H9 (cell line): ENCODE data around the gene ABHD16B. TPM values are rescaled to one million over a fixed set of nuclear protein-coding genes. Genes with fewer than 3 reads are reported as not detected.

ENCODE experiments used
- DNase-seq: peaks from one replicate; pipeline ENCODE4 v3.0.0-alpha.2; 2017
- H2AFZ ChIP-seq: one replicate; pipeline ENCODE4 v1.6.1; 2013; ENCODE audit warnings: mild to moderate bottlenecking, low read length, control low read depth, moderate library complexity
- H2AK5ac ChIP-seq: 2 replicates; pipeline ENCODE4 v1.6.1; 2013; ENCODE audit warnings: low read length, control low read depth, mixed read lengths; ENCODE audit not compliant: insufficient read length
- H2BK120ac ChIP-seq: one replicate; pipeline ENCODE4 v1.6.1; 2013; ENCODE audit warnings: low read depth, mild to moderate bottlenecking, low read length, control low read depth, inconsistent platforms; ENCODE audit not compliant: poor library complexity, severe bottlenecking
- H2BK12ac ChIP-seq: 2 replicates; pipeline ENCODE4 v1.6.1; 2013; ENCODE audit warnings: low read length, control low read depth, mixed read lengths, low read depth; ENCODE audit not compliant: insufficient read length
- H2BK15ac ChIP-seq: 2 replicates; pipeline ENCODE4 v1.6.1; 2013; ENCODE audit warnings: low read depth, low read length, control low read depth
- H2BK20ac ChIP-seq: one replicate; pipeline ENCODE4 v1.6.1; 2013; ENCODE audit warnings: low read depth, mild to moderate bottlenecking, low read length, control low read depth, inconsistent platforms; ENCODE audit not compliant: poor library complexity, severe bottlenecking
- H2BK5ac ChIP-seq: 2 replicates; pipeline ENCODE4 v1.6.1; 2013; ENCODE audit warnings: low read length, control low read depth, mixed read lengths; ENCODE audit not compliant: insufficient read length
- H3K14ac ChIP-seq: 2 replicates; pipeline ENCODE4 v1.6.1; 2013; ENCODE audit warnings: low read length, control low read depth; ENCODE audit not compliant: insufficient read depth
- H3K18ac ChIP-seq: 2 replicates; pipeline ENCODE4 v1.6.1; 2013; ENCODE audit warnings: low read depth, mild to moderate bottlenecking, mixed read lengths, low read length, control low read depth; ENCODE audit not compliant: insufficient read length
- H3K23ac ChIP-seq: 2 replicates; pipeline ENCODE4 v1.6.1; 2013; ENCODE audit warnings: low read length, control low read depth, mixed read lengths, low read depth; ENCODE audit not compliant: insufficient read length
- H3K23me2 ChIP-seq: 2 replicates; pipeline ENCODE4 v1.6.1; 2013; ENCODE audit warnings: low read depth, mild to moderate bottlenecking, mixed read lengths, low read length, control low read depth; ENCODE audit not compliant: insufficient read length, poor library complexity, severe bottlenecking
- H3K27ac ChIP-seq: 2 replicates; pipeline ENCODE4 v1.5.1; 2013; ENCODE audit warnings: low read length, control low read depth, mixed read lengths, low read depth; ENCODE audit not compliant: insufficient read length
- H3K27me3 ChIP-seq: 2 replicates; pipeline ENCODE4 v1.6.1; 2013; ENCODE audit warnings: low read length, control low read depth, inconsistent platforms; ENCODE audit not compliant: insufficient read depth
- H3K4ac ChIP-seq: 2 replicates; pipeline ENCODE4 v1.6.1; 2013; ENCODE audit warnings: low read depth, mild to moderate bottlenecking, control low read depth, inconsistent platforms, low read length, moderate library complexity
- H3K4me1 ChIP-seq: 2 replicates; pipeline ENCODE4 v1.6.1; 2013; ENCODE audit warnings: low read length, control low read depth, inconsistent platforms; ENCODE audit not compliant: insufficient read depth
- H3K4me2 ChIP-seq: 2 replicates; pipeline ENCODE4 v1.6.1; 2013; ENCODE audit warnings: low read length, control low read depth, mixed read lengths; ENCODE audit not compliant: insufficient read length, insufficient read depth
- H3K56ac ChIP-seq: 2 replicates; pipeline ENCODE4 v1.6.1; 2013; ENCODE audit warnings: low read depth, mild to moderate bottlenecking, mixed read lengths, low read length, control low read depth; ENCODE audit not compliant: insufficient read length
- H3K79me1 ChIP-seq: 2 replicates; pipeline ENCODE4 v1.6.1; 2013; ENCODE audit warnings: low read depth, mild to moderate bottlenecking, moderate library complexity, low read length, control low read depth, inconsistent platforms; ENCODE audit not compliant: insufficient read depth, poor library complexity, severe bottlenecking
- H3K79me2 ChIP-seq: 2 replicates; pipeline ENCODE4 v1.6.1; 2013; ENCODE audit warnings: low read length, control low read depth, inconsistent platforms; ENCODE audit not compliant: insufficient read depth
- H3K9ac ChIP-seq: 2 replicates; pipeline ENCODE4 v1.6.1; 2013; ENCODE audit warnings: low read length, control low read depth, mixed read lengths; ENCODE audit not compliant: insufficient read length; ENCODE audit errors: extremely low read depth
- H3K9me3 ChIP-seq: one replicate; pipeline ENCODE4 v1.6.1; 2013; ENCODE audit warnings: low read depth, low read length, inconsistent platforms; ENCODE audit not compliant: control insufficient read depth
- H3T11ph ChIP-seq: one replicate; pipeline ENCODE4 v1.6.1; 2013; ENCODE audit warnings: mild to moderate bottlenecking, low read length, control low read depth, inconsistent platforms
- H4K20me1 ChIP-seq: one replicate; pipeline ENCODE4 v1.6.1; 2013; ENCODE audit not compliant: control insufficient read depth, insufficient read length, insufficient read depth
- H4K5ac ChIP-seq: 2 replicates; pipeline ENCODE4 v1.6.1; 2013; ENCODE audit warnings: low read depth, mild to moderate bottlenecking, mixed read lengths, low read length, control low read depth; ENCODE audit not compliant: insufficient read length
- H4K8ac ChIP-seq: replicated peaks from 2 replicates; pipeline ENCODE4 v1.6.1; 2013; ENCODE audit warnings: low read length, control low read depth, mixed read lengths, low read depth; ENCODE audit not compliant: insufficient read length
- H4K91ac ChIP-seq: 2 replicates; pipeline ENCODE4 v1.6.1; 2013; ENCODE audit warnings: low read depth, mild to moderate bottlenecking, moderate library complexity, mixed read lengths, low read length, control low read depth; ENCODE audit not compliant: insufficient read length
- H3K27ac Mint-ChIP-seq, 3 experiments: 2 replicates in 2 of 3; 3 replicates in 1 of 3; pipeline ENCODE4 v1.8.0; 2020 to 2021; ENCODE audit warnings: mixed read lengths in 3 of 3, mild to moderate bottlenecking in 1 of 3, moderate library complexity in 1 of 3
- H3K27me3 Mint-ChIP-seq: 2 replicates; pipeline ENCODE4 v1.8.0; 2021; ENCODE audit warnings: low read depth, mild to moderate bottlenecking, moderate library complexity, mixed read lengths
- H3K36me3 Mint-ChIP-seq, 3 experiments: 2 replicates in 2 of 3; 3 replicates in 1 of 3; pipeline ENCODE4 v1.8.0; 2020 to 2021; ENCODE audit warnings: low read depth in 3 of 3, mixed read lengths in 3 of 3; ENCODE audit not compliant: insufficient read depth in 1 of 3
- H3K4me1 Mint-ChIP-seq, 2 experiments: 2 replicates each; pipeline ENCODE4 v1.8.0; 2020; ENCODE audit warnings: mixed read lengths in 2 of 2
- H3K4me3 Mint-ChIP-seq, 2 experiments: 2 replicates in 1 of 2; 3 replicates in 1 of 2; pipeline ENCODE4 v1.8.0; 2020 to 2021; ENCODE audit warnings: mild to moderate bottlenecking in 2 of 2, mixed read lengths in 2 of 2, moderate library complexity in 1 of 2
- H3K9me3 Mint-ChIP-seq, 2 experiments: 2 replicates in 1 of 2; 3 replicates in 1 of 2; pipeline ENCODE4 v1.8.0; 2020; ENCODE audit warnings: mild to moderate bottlenecking in 2 of 2, mixed read lengths in 2 of 2, moderate library complexity in 1 of 2
- CTCF ChIP-seq: fragments of 200-600 bp; sonication (generic); conservative IDR thresholded peaks from 3 replicates; pipeline ENCODE4 v1.8.0; 2021; ENCODE audit warnings: antibody characterized with exemption, mild to moderate bottlenecking
- WGBS: extraction: QIAGEN DNeasy Blood & Tissue Kit; methylation state at CpG from one replicate; pipeline ENCODE4 v1.1.7; 2013; ENCODE audit warnings: missing lambda C conversion rate, low lambda C conversion rate, mixed read lengths; ENCODE audit not compliant: insufficient read length; ENCODE audit errors: extremely low coverage; 5-methylcytosine and 5-hydroxymethylcytosine counted together
- total RNA-seq: library from RNA; stranded (reverse); gene quantifications from 2 replicates; pipeline ENCODE4 v1.2.1, GENCODE V29; 2021

The ABHD16B gene
- total RNA-seq, 1 experiment from 2014 or later: not detected

- DNase-seq: peak; percentile 81
- Histone ChIP-seq H2BK120ac (no peak overlapping the region), H2BK12ac (no peak overlapping the region), H3K14ac (peak overlapping the region; percentile 51; the same call in 1 of the 2 replicates), H2BK15ac (no peak overlapping the region), H3K23ac (no peak overlapping the region), H3K9me3 (no peaks in the 10 kb centered on the region), H3K9ac (no peak overlapping the region), H3K56ac (no peak overlapping the region), H3K23me2 (peaks cover 5% of the 10 kb centered on the region), H3K27ac (no peak overlapping the region), H4K5ac (no peak overlapping the region), H2BK20ac (no peak overlapping the region), H3K4me2 (peak overlapping the region; percentile 44), H3K18ac (peak overlapping the region; percentile 77), H3K79me2 (no peaks in the 10 kb centered on the region), H4K8ac (no peak overlapping the region), H3K4me1 (peaks cover 5% of the 10 kb centered on the region; the same call in 1 of the 2 replicates), H4K20me1 (no peaks in the 10 kb centered on the region), H4K91ac (no peak overlapping the region), H2AFZ (no peak overlapping the region), H3K4ac (no peak overlapping the region), H3T11ph (no peak overlapping the region), H2AK5ac (no peak overlapping the region), H3K27me3 (no peaks in the 10 kb centered on the region), H3K79me1 (no peaks in the 10 kb centered on the region), H2BK5ac (no peak overlapping the region)
- Mint-ChIP-seq H3K27me3 (peaks cover 10% of the 10 kb centered on the region), H3K27ac (peak overlapping the region in 2 of 3 experiments; percentile 88 to 93; a peak in 4 of 7 replicates), H3K4me1 (peaks cover 14 to 15% of the 10 kb centered on the region in 2 experiments), H3K4me3 (peak overlapping the region; percentile 63 to 74), H3K9me3 (no peaks in the 10 kb centered on the region), H3K36me3 (no peaks in the 10 kb centered on the region)
- no CpG with 5 or more reads among the region's 24 CpGs for WGBS
- no peak for TF ChIP-seq CTCF
Measured at GRCh38 chr20:63846128-63846771, 15.0 kb upstream of the ABHD16B start.
